ENCODE results near the gene HECW1.
A peak's percentile ranks its signal among the peaks of the same experiment; 100 is the strongest.
"Not testable (repeated sequence)": the region's sequence is repeated elsewhere in the genome, so short reads cannot be mapped to it uniquely, and the experiment has no call there.

HECW1 gene

DNA sequence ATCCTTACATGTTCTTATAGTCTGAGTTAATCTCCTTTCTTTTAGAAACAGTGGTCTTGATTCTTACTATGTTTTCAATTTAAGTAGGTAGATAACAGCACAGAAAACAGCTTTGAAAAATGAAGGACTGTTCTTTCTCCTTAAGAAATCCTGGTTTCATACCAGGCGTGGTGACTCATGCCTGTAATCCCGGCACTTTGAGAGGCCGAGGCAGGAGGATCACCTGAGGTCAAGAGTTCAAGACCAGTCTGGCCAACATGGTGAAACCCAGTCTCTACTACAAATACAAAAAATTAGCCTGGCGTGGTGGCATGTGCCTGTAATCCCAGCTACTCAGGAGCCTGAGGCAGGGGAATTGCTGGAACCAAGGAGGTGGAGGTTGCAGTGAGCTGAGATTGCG is 484.0 kb downstream of the HECW1 start:
- not testable (repeated sequence) for H3K4me3 Mint-ChIP-seq; DNase-seq; H3K9me3 Mint-ChIP-seq; H3K27me3 Mint-ChIP-seq; ATAC-seq (replicated peaks)
- Mint-ChIP-seq H3K36me3 (peaks cover 8 to 14% of the 10 kb centered on the region in 2 donors), H3K27ac (peak overlapping the region; percentile 56), H3K4me1 (peaks cover 28 to 55% of the 10 kb centered on the region in 2 donors)

DNA sequence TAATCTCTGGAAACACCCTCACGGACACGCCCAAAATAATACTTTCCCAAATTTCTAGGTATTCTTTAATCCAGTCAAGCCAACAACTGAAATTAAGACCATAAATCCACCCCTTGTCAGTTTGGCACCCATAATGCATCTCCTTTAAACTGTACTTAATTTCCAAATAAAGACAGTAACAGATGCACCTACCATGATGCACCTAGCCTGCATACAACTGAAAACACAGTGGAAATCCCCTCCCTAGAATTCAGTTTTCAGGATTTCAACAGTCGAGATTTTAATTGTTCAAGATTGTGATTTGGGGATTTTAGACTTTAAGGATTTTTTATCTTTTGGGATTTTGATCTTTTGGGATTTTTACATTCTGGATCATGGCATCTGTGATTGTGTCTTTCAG is 487.6 kb downstream of the HECW1 start:
- Mint-ChIP-seq H3K36me3 (peaks cover 16 to 18% of the 10 kb centered on the region in 2 donors), H3K4me1 (peaks cover 17 to 31% of the 10 kb centered on the region in 2 donors), H3K27me3 (no peaks in the 10 kb centered on the region), H3K9me3 (peaks cover 5 to 8% of the 10 kb centered on the region in 2 donors), H3K27ac (peak overlapping the region; percentile 81), H3K4me3 (no peak overlapping the region)
- no peak for DNase-seq
- ATAC-seq (replicated peaks) = no peak

- Mint-ChIP-seq H3K9me3 (peaks cover 5 to 11% of the 10 kb centered on the region in 2 donors), H3K27ac (no peak overlapping the region), H3K36me3 (peaks cover 23 to 28% of the 10 kb centered on the region in 2 donors), H3K4me1 (peaks cover 24 to 34% of the 10 kb centered on the region in 2 donors), H3K27me3 (no peaks in the 10 kb centered on the region), H3K4me3 (no peak overlapping the region)
- ATAC-seq (replicated peaks) = no peak
- no peak for DNase-seq
Observed at GRCh38 chr7:43602256-43602655, 489.8 kb downstream of the HECW1 start.

DNA sequence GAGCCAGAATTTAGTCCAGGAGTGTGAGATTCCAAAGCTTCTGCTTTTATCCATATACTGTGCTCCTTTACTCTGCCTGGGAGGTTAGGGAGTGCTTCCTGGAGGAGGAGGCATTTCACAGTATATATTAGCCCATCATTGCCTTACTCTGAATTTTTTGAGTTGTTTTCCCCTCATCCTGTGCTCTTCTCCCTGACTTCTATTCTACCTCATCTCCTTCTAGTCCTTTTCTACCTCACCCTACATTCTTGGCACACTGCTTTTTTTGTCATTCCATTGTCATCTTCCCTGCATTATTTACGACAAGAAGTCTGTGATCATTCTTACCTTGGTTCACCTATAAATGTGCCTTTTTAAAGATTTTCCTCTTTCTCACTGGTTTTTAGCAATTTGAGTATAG is 491.8 kb downstream of the HECW1 start:
- H3K27ac Mint-ChIP-seq = no peak overlapping the region
- peaks cover 33 to 36% of the 10 kb centered on the region in 2 donors for H3K36me3 Mint-ChIP-seq
- H3K4me3 Mint-ChIP-seq = no peak overlapping the region
- H3K27me3 Mint-ChIP-seq = no peaks in the 10 kb centered on the region
- H3K9me3 Mint-ChIP-seq = peaks cover 5 to 11% of the 10 kb centered on the region in 2 donors
- H3K4me1 Mint-ChIP-seq = peaks cover 35 to 43% of the 10 kb centered on the region in 2 donors
- ATAC-seq (replicated peaks) (no peak), DNase-seq (no peak)

DNA sequence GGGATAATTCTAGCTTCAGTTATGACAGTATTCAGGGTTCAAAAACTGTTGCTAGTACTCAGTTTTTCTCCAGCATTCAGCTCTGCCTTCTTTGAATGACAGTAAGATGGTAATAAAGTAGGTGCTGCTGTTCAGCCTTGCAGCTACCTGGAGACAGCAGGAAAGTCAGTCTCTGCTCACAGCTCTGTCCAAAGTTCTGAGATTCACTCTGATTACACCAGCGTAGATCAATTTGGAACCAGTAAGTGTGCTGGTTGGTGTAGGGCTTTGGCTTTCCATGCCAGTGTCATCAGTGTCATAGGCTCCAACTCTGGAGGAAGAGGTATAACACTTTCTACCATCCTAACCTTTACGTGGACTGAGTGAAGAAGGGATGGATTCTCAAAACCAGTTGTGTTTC is 496.6 kb downstream of the HECW1 start:
- Mint-ChIP-seq H3K27me3 (no peaks in the 10 kb centered on the region), H3K36me3 (peaks cover 41 to 51% of the 10 kb centered on the region in 2 donors), H3K4me1 (peaks cover 46 to 59% of the 10 kb centered on the region in 2 donors), H3K9me3 (peaks cover 5 to 11% of the 10 kb centered on the region in 2 donors), H3K27ac (peak overlapping the region; percentile 20), H3K4me3 (no peak overlapping the region)
- ATAC-seq (replicated peaks) = no peak
- no peak for DNase-seq

DNA sequence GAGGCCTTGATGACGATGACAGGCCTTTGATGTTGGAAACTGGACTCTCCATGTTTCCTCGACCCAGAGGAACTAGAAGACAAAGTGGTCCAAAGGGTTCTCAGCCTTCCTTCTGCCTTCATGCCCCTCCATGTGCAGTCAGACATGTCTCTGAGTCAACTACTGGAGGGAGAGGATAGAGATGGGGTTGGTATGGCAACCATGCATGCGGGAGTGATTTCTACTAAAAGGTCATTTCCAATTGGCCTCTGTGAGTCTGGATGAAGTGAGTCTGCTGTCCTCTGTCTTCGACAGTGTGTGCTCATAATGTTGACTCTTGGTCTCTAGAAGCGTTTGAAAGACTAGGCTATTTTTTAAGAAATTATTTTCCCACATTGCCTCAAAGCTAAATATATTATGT is 499.7 kb downstream of the HECW1 start:
- Mint-ChIP-seq H3K4me1 (peaks cover 36 to 47% of the 10 kb centered on the region in 2 donors), H3K27ac (peak overlapping the region; percentile 9), H3K36me3 (peaks cover 33 to 41% of the 10 kb centered on the region in 2 donors), H3K4me3 (no peak overlapping the region), H3K9me3 (no peaks in the 10 kb centered on the region), H3K27me3 (no peaks in the 10 kb centered on the region)
- no peak for DNase-seq
- peak in 1 of 2 donors; percentile 31 for ATAC-seq (replicated peaks)

- H3K27me3 Mint-ChIP-seq = no peaks in the 10 kb centered on the region
- ATAC-seq (replicated peaks) = peak; percentile 77 to 87
- DNase-seq = no peak
- H3K4me3 Mint-ChIP-seq = peak overlapping the region; percentile 10 to 52
- peaks cover 33 to 41% of the 10 kb centered on the region in 2 donors for H3K36me3 Mint-ChIP-seq
- H3K9me3 Mint-ChIP-seq = no peaks in the 10 kb centered on the region
- H3K4me1 Mint-ChIP-seq = peaks cover 36 to 47% of the 10 kb centered on the region in 2 donors
- H3K27ac Mint-ChIP-seq = peak overlapping the region; percentile 87
Observed at GRCh38 chr7:43612599-43613589, 500.4 kb downstream of the HECW1 start.

Data from stimulated activated naive B cell treated with anti-CD40 and anti-IgM and Interleukin-4, amounts not matched to agents 10 μg/mL and 1 μg/mL and 100 μg/mL, for 72 hours (primary cell).